Upper lobe of left lung (tissue), 6 donors: Measurements from ENCODE around the gene MCRIP1. TPM values are rescaled to one million over a fixed set of nuclear protein-coding genes. Genes with fewer than 3 reads are reported as not detected.

Experiments used
- ATAC-seq, 2 donors: fragments of 200-7000 bp; cut with Tn5 transposase; one replicate each; pipeline ENCODE4 v1.9.1; 2022; ENCODE audit warnings: mild to moderate bottlenecking in 2 of 2, moderate library complexity in 2 of 2; ENCODE audit not compliant: low FRiP score in 2 of 2
- DNase-seq, 2 donors: peaks; one replicate each; pipeline ENCODE4 v3.0.0-alpha.2; 2019 to 2020
- H3K27ac ChIP-seq, 4 donors: fragments of 200-600 bp; sonication (generic); one replicate each; pipeline ENCODE4 v1.5.1; 2016 to 2019
- H3K27me3 ChIP-seq, 4 donors: fragments of 200-600 bp; sonication (generic); one replicate each; pipeline ENCODE4 v1.5.1; 2017 to 2019
- H3K36me3 ChIP-seq, 4 donors: fragments of 200-600 bp; sonication (generic); one replicate each; pipeline ENCODE4 v1.5.1; 2016 to 2019
- H3K4me1 ChIP-seq, 4 donors: fragments of 200-600 bp; sonication (generic); one replicate each; pipeline ENCODE4 v1.5.1; 2018 to 2019
- H3K4me3 ChIP-seq, 4 donors: fragments of 200-600 bp; sonication (generic); one replicate each; pipeline ENCODE4 v1.5.1; 2017 to 2019; ENCODE audit warnings: mild to moderate bottlenecking in 2 of 4, moderate library complexity in 1 of 4
- H3K9me3 ChIP-seq, 4 donors: fragments of 200-600 bp; sonication (generic); one replicate each; pipeline ENCODE4 v1.5.1; 2018 to 2019
- EP300 ChIP-seq, 4 donors: sonication (generic); formaldehyde crosslinking; IDR thresholded peaks; one replicate each; pipeline ENCODE4 v1.5.1; 2017; ENCODE audit warnings: antibody characterized with exemption in 4 of 4, control low read depth in 2 of 4
- POLR2A ChIP-seq, 4 donors: fragments of 450-650 bp; IDR thresholded peaks; one replicate each; pipeline ENCODE4 v1.5.1; 2016 to 2017; ENCODE audit warnings: antibody characterized with exemption in 4 of 4, mild to moderate bottlenecking in 2 of 4
- POLR2AphosphoS5 ChIP-seq, 2 donors: sonication (generic); formaldehyde crosslinking; IDR thresholded peaks; one replicate each; pipeline ENCODE4 v1.5.1; 2017; ENCODE audit warnings: antibody characterized with exemption in 2 of 2
- WGBS, 2 donors: methylation state at CpG; one replicate each; pipeline ENCODE4 v1.1.5; 2017 to 2018; 5-methylcytosine and 5-hydroxymethylcytosine counted together
- total RNA-seq, 6 donors: library from RNA; depleted of rRNA in 4 of 6; stranded (reverse); fragments of >200 nt in 4 of 6; gene quantifications; one replicate each; pipeline versions ENCODE4 v1.1.0 to v1.2.1, GENCODE V29; 2016 to 2021
- TF ChIP-seq, protein P1 (sequence below), 6 experiments: fragments of 450-650 bp in 4 of 6; fragments of 200-600 bp in 2 of 6; sonication (generic) in 2 of 6; IDR thresholded peaks; one replicate each; pipeline ENCODE4 v1.5.1; 2016 to 2019; ENCODE audit warnings: antibody characterized with exemption in 6 of 6
- donor health status: DM: no; HTN: no; CAD: no; lungs with moderate emphysema.
- donor health status: DM: no; HTN: yes; CAD: no; lungs with severe emphysema.

MCRIP1 gene
- total RNA-seq, 6 donors from 2014 or later: 30.1 to 106 (median 70.1) TPM

DNA sequence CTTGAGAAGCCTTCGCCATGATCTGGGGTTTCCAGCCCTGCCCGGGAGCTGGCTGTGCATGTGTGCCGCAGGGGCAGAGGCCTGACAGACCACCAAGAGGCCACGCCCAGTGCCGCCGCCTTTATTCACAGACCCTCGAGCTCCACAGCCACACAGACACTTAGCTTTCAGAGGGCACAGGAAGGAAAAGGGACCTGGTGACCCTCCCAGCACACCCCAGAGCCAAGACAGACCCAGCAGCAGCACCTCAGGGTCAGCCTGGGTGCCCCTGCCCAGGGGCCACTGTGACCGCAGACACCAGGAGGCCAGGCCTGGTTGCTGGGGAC is 10.8 kb downstream of the MCRIP1 start:
- peak overlapping the region; percentile 76 to 87 (median 84) for H3K27ac ChIP-seq
- WGBS, 2 donors: 87 to 93% methylated on average over 5 to 8 of the region's 8 CpGs
- DNase-seq (peak in 1 of 2 donors; percentile 61), ATAC-seq (no peak)
- no peak overlapping the region for H3K4me3 ChIP-seq
- no peaks in the 10 kb centered on the region for H3K9me3 ChIP-seq
- TF ChIP-seq POLR2A (IDR thresholded peaks at IDR 0.05) (no peak), POLR2AphosphoS5 (IDR thresholded peaks at IDR 0.05) (no peak), EP300 (IDR thresholded peaks at IDR 0.05) (no peak)
- TF ChIP-seq, protein P1, sequence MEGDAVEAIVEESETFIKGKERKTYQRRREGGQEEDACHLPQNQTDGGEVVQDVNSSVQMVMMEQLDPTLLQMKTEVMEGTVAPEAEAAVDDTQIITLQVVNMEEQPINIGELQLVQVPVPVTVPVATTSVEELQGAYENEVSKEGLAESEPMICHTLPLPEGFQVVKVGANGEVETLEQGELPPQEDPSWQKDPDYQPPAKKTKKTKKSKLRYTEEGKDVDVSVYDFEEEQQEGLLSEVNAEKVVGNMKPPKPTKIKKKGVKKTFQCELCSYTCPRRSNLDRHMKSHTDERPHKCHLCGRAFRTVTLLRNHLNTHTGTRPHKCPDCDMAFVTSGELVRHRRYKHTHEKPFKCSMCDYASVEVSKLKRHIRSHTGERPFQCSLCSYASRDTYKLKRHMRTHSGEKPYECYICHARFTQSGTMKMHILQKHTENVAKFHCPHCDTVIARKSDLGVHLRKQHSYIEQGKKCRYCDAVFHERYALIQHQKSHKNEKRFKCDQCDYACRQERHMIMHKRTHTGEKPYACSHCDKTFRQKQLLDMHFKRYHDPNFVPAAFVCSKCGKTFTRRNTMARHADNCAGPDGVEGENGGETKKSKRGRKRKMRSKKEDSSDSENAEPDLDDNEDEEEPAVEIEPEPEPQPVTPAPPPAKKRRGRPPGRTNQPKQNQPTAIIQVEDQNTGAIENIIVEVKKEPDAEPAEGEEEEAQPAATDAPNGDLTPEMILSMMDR (IDR thresholded peaks at IDR 0.05): no peak
- H3K36me3 ChIP-seq: peaks cover 0 to 26% (median 14%) of the 10 kb centered on the region in 4 donors
- no peaks in the 10 kb centered on the region for H3K27me3 ChIP-seq
- H3K4me1 ChIP-seq: peaks cover 17 to 19% (median 17%) of the 10 kb centered on the region in 4 donors

DNA sequence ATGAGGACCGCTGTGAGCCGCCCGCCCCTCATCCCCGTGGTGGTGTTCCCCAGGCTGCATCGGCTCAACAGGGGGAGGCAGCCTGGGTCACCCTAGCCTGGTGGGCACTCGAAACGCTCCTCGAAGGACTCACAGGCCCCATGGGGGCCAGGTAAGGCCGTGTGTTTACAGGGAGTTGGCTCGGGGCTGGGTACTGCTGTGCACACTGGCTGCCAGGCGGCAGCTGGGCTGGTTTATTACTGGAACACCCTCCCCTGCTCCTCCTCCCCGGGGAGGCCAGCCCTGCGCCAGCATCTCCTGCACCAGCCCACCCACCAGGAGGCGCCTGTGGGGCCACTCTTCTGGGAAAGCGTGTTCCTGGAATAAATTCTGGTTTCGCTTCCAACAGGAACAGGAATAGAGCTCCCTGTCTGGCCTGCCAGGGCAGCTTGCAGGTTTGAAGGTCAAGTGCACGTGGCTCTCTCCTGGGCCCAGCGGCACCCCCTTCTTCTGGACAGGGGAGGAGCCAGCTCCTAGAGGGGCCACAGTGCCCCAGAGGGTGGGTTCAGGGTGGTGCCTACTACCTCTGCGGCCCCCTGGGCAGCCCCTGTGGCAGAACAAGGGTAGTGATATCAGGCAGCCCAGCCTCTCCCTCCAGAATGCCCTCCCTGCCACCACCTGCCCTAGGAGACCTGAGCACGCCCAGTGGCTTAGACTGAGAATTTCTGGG is 11.3 kb downstream of the MCRIP1 start:
- TF ChIP-seq EP300 (IDR thresholded peaks at IDR 0.05) (peak in 1 of 4 donors; percentile 24), POLR2A (IDR thresholded peaks at IDR 0.05) (peak in 1 of 4 donors; percentile 28), POLR2AphosphoS5 (IDR thresholded peaks at IDR 0.05) (peak; percentile 59 to 70)
- TF ChIP-seq, protein P1 (IDR thresholded peaks at IDR 0.05): peak; percentile 44 to 82 (median 76)
- peaks cover 0 to 26% (median 14%) of the 10 kb centered on the region in 4 donors for H3K36me3 ChIP-seq
- peaks cover 17 to 19% (median 17%) of the 10 kb centered on the region in 4 donors for H3K4me1 ChIP-seq
- H3K9me3 ChIP-seq: no peaks in the 10 kb centered on the region
- peak; percentile 72 to 90 for ATAC-seq
- peak; percentile 90 to 91 for DNase-seq
- H3K4me3 ChIP-seq: peak overlapping the region in 1 of 4 donors; percentile 13
- H3K27ac ChIP-seq: peak overlapping the region; percentile 76 to 87 (median 84)
- WGBS, 2 donors: 44% methylated on average over 16 of the region's 20 CpGs; no CpG with 5 or more reads in 1 of the 2 donors
- no peaks in the 10 kb centered on the region for H3K27me3 ChIP-seq

DNA sequence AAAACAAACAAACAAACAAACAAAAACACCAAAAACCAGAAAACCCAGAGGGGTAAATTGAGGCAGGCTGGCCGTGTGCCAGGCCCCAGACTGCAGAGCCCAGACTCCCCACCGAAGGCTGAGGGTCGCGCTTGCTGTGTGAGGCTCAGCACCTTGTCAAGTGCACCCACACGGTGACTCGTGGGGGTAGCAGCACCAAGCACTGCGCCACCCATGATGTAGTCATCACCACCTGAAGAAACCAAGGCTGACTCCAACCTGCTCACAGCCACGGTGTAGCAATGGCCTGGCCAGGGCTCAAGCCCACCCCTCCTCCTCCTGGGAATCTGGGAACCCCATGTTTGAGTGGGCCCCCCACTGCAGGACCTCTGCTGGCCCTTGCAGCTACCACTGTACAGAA is 11.9 kb downstream of the MCRIP1 start:
- DNase-seq: no peak
- TF ChIP-seq, protein P1 (IDR thresholded peaks at IDR 0.05): no peak
- no peak for TF ChIP-seq POLR2AphosphoS5 (IDR thresholded peaks at IDR 0.05)
- TF ChIP-seq POLR2A (IDR thresholded peaks at IDR 0.05): no peak
- Histone ChIP-seq H3K9me3 (no peaks in the 10 kb centered on the region), H3K4me3 (peak overlapping the region in 1 of 4 donors; percentile 13), H3K27ac (peak overlapping the region; percentile 76 to 87 (median 84)), H3K27me3 (no peaks in the 10 kb centered on the region), H3K36me3 (peaks cover 0 to 26% (median 14%) of the 10 kb centered on the region in 4 donors), H3K4me1 (peaks cover 17 to 19% (median 17%) of the 10 kb centered on the region in 4 donors)
- 83 to 91% methylated on average over 4 to 8 of the region's 8 CpGs for WGBS, 2 donors
- ATAC-seq: peak in 1 of 2 donors; percentile 6

DNA sequence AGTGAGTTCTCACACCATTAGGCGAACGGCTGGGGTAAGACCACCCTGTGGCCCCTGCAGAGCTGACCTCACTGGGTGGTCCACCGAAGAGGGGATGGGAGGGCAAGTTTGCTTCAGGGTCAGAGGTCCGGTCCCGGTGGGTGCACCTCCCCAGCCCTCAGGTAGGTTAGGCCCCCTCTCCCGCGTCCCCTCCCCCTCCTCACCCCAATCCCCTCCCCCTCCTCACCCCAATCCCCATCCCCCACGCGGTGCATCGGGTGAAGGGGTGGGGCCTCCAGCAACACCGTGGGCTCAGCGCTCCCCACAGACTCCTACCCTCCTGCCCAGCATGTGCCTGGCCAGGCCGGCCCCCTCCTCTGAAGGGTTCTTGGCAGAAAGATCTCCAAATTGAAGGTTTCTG is 13.4 kb downstream of the MCRIP1 start:
- peaks cover 0 to 26% (median 14%) of the 10 kb centered on the region in 4 donors for H3K36me3 ChIP-seq
- H3K4me1 ChIP-seq: peaks cover 17 to 19% (median 17%) of the 10 kb centered on the region in 4 donors
- no peak for TF ChIP-seq POLR2AphosphoS5 (IDR thresholded peaks at IDR 0.05)
- TF ChIP-seq, protein P1 (IDR thresholded peaks at IDR 0.05): no peak
- no peak for TF ChIP-seq POLR2A (IDR thresholded peaks at IDR 0.05)
- TF ChIP-seq EP300 (IDR thresholded peaks at IDR 0.05): no peak
- H3K4me3 ChIP-seq: no peak overlapping the region
- ATAC-seq (no peak), DNase-seq (no peak)
- H3K27me3 ChIP-seq: no peaks in the 10 kb centered on the region
- H3K9me3 ChIP-seq: no peaks in the 10 kb centered on the region
- WGBS, 2 donors: 55% methylated on average over 4 of the region's 13 CpGs; no CpG with 5 or more reads in 1 of the 2 donors
- H3K27ac ChIP-seq: no peak overlapping the region
